Measurements from ENCODE around the gene SLC25A44.

Gene SLC25A44, protein sequence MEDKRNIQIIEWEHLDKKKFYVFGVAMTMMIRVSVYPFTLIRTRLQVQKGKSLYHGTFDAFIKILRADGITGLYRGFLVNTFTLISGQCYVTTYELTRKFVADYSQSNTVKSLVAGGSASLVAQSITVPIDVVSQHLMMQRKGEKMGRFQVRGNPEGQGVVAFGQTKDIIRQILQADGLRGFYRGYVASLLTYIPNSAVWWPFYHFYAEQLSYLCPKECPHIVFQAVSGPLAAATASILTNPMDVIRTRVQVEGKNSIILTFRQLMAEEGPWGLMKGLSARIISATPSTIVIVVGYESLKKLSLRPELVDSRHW

DNA sequence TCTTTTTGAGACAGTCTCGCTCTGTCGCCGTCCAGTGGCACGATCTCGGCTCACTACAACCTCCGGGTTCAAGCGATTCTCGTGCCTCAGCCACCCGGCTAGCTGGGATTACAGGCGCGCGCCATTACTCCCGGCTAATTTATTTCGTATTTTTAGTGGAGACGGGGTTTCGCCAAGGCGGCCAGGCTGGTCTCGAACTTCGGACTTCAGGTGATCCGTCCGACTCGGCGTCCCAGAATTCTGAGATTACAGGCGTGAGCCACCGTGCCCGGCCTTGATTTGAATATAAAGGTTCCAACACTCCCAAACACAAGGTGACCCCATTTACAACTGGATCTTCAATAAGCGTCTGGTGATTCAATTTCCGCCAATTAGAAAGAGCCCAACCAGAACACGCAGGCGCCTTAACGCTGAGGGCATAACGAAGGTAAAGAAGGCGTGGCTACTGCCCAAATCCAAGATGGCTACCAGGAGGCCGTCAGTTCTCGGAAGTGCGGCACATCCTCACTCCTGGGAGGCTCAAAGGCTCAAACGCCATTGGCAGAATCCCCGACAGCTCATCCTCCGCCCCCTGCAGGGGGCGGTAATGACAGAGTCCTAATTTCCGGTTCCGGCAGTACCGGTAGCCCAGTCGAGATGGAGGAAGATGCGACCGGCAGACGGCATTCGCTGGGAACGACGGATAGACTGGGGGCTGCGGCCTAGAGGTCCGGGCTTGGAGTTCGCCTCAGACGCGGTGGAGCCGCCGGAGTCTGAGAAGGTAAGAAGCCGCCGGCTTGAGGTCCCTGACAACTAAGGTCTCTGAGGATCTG lies at the start of gene SLC25A44:
SLC25A44 (plus strand) TSS at position 617 of the 812 bp plus-strand sequence. CDS start 5,744 bp downstream, outside the sequence.
- ChIA-PET POLR2A (interaction anchor here (0.6 to 1.5 kb wide), 5 partner anchors 19 to 548 kb away, joined by 3 to 7 read pairs (median 3); partner anchors contain the start of genes PMF1 and SMG5), CTCF (interaction anchor here (0.7 to 2.4 kb wide), 14 partner anchors 12 to 114 kb away, joined by 3 to 25 read pairs (median 4); partner anchors contain the start of gene PMF1)
- peak; percentile 94 for DNase-seq (ENCODE audit: extremely low spot score)
- TF ChIP-seq, protein P1, sequence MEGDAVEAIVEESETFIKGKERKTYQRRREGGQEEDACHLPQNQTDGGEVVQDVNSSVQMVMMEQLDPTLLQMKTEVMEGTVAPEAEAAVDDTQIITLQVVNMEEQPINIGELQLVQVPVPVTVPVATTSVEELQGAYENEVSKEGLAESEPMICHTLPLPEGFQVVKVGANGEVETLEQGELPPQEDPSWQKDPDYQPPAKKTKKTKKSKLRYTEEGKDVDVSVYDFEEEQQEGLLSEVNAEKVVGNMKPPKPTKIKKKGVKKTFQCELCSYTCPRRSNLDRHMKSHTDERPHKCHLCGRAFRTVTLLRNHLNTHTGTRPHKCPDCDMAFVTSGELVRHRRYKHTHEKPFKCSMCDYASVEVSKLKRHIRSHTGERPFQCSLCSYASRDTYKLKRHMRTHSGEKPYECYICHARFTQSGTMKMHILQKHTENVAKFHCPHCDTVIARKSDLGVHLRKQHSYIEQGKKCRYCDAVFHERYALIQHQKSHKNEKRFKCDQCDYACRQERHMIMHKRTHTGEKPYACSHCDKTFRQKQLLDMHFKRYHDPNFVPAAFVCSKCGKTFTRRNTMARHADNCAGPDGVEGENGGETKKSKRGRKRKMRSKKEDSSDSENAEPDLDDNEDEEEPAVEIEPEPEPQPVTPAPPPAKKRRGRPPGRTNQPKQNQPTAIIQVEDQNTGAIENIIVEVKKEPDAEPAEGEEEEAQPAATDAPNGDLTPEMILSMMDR (IDR thresholded peaks at IDR 0.05; ENCODE audit: control extremely low read depth, extremely low read depth, low read depth, missing control alignments), result peak; percentile 32

DNA sequence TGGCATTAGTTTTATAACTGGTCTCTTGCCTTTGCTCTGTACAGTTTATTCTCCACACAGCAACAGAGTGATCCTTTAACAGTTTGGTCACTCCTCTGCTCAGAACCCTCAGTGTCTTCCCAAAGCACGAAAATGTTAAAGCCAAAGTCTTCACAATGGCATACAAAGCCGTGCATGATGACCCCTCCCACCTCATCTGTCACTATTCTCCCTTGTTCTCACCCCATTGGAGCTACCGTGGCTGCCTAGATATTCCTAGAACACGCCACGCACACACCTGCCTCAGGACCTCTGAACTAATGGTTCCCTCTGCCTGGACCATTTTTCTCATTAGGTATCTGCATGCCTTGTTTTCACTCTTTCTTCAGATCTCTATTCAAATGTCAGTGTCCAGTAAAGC lies 49.2 kb upstream of the SLC25A44 start:
- POLR2A ChIA-PET, result no interaction called here
- CTCF ChIA-PET, result interaction anchor here (1.1 to 18.1 kb wide), 9 partner anchors 9 to 175 kb away, joined by 3 to 306 read pairs (median 6); no protein-coding TSS in a partner anchor

DNA sequence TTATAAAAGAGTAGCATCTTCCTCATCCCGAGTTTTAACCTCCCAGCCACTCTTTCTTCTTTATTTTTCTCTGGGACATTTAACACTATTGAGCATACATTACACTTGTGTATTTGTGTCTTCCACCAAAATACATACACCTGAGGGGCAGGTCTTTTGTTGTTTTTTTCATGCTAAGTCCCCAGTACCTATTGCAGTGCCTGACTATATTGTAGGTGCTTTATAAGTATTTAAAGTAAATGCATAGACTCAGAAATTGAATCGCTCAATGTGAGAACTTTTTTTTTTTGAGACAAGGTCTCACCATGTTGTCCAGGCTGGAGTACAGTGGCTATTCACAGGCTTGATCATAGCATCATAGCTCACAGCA lies 48.3 kb upstream of the SLC25A44 start:
- no peak for DNase-seq (ENCODE audit: extremely low spot score)
- CTCF ChIA-PET, result interaction anchor here (0.6 to 18.1 kb wide), 25 partner anchors 8 to 174 kb away, joined by 3 to 306 read pairs (median 4); partner anchors contain the start of genes PMF1 and SMG5
- TF ChIP-seq, protein P1 (IDR thresholded peaks at IDR 0.05; ENCODE audit: control extremely low read depth, extremely low read depth, low read depth, missing control alignments), result no peak
- POLR2A ChIA-PET, result no interaction called here

More for the DNA sequence above, 49.2 kb upstream of the SLC25A44 start:
- DNase-seq (ENCODE audit: extremely low spot score), result no peak
- TF ChIP-seq, protein P1 (IDR thresholded peaks at IDR 0.05; ENCODE audit: control extremely low read depth, extremely low read depth, low read depth, missing control alignments), result no peak

DNA sequence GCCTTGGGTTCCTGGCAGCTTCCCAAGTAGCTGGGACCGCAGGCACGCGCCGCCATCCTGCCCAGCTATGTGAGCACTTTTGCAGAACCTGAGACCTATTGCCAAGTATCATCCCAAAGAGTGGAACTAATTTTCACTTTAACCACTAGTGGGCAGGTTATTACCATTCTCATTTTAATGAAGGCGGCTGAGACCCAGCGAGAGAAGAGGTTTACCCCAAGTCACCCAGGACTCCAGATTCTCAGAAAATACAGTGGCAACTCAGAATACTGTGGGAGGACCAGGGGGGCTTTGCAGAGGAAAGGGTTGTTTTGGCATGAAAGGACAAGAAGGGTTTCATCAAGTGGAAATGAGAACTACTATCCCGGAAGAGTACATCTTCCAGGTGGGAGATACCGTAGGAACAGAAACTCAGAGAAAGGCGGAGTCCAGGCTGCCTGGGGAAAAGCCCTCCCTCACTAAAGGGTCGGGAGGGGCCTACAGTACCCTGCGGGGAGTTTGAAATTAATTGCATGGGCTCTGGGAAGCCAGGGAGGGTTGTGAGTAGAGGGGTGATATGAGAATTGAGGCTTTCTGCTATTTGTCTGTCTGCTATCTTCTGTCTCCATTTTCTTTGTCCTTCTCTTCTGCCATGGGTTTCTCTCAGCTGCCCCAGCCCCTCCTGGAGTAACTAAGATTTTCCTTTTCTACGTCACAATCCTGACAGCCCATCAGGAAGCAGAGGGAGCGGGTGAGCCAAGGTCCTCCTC lies 47.7 kb upstream of the SLC25A44 start:
- ChIA-PET POLR2A (no interaction called here), CTCF (interaction anchor here (0.6 to 18.1 kb wide), 32 partner anchors 8 to 173 kb away, joined by 3 to 306 read pairs (median 4); partner anchors contain the start of genes PMF1 and SMG5)
- peak; percentile 81 for DNase-seq (ENCODE audit: extremely low spot score)
- TF ChIP-seq, protein P1 (IDR thresholded peaks at IDR 0.05; ENCODE audit: control extremely low read depth, extremely low read depth, low read depth, missing control alignments), result peak; percentile 69

DNA sequence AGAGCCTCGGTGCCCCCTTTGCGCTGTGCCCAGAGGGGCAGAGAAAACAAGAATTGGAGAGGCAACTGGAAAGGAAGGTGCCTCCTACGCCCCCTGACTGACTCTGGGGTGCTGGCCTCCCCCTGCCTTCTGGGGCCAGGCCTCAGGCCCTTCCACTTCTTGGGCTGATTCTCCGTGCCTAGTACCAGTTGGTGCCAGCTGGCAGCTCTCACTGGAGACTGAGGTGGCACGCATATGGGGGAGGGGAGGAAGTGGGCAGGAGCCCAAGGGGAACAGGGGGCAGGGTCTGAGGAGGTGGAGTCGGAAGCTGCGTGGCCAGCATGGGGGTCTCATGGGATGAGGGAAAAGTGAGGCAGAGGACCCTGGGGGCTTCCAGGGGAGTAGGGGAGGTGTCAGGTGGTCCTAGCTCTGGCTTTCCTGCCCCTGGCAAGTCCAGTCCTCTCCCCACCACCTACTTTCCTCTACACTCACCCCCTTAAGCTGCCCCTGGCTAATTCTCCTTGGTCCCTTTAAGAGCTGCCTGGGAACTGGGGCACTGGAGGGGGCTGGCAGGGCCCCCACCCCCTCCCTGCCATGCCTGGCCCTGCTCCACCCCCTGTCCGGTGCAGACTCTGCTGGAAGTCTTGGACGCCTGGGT lies 47.0 kb upstream of the SLC25A44 start:
- CTCF ChIA-PET, result interaction anchor here (1.0 to 18.1 kb wide), 17 partner anchors 8 to 175 kb away, joined by 3 to 306 read pairs (median 6); partner anchors contain the start of genes PMF1 and SLC25A44
- TF ChIP-seq, protein P1 (IDR thresholded peaks at IDR 0.05; ENCODE audit: control extremely low read depth, extremely low read depth, low read depth, missing control alignments), result no peak
- DNase-seq (ENCODE audit: extremely low spot score), result no peak
- POLR2A ChIA-PET, result no interaction called here

Measured in GM10248 (cell line).